ENCODE data around the gene TRIM52.

DNA sequence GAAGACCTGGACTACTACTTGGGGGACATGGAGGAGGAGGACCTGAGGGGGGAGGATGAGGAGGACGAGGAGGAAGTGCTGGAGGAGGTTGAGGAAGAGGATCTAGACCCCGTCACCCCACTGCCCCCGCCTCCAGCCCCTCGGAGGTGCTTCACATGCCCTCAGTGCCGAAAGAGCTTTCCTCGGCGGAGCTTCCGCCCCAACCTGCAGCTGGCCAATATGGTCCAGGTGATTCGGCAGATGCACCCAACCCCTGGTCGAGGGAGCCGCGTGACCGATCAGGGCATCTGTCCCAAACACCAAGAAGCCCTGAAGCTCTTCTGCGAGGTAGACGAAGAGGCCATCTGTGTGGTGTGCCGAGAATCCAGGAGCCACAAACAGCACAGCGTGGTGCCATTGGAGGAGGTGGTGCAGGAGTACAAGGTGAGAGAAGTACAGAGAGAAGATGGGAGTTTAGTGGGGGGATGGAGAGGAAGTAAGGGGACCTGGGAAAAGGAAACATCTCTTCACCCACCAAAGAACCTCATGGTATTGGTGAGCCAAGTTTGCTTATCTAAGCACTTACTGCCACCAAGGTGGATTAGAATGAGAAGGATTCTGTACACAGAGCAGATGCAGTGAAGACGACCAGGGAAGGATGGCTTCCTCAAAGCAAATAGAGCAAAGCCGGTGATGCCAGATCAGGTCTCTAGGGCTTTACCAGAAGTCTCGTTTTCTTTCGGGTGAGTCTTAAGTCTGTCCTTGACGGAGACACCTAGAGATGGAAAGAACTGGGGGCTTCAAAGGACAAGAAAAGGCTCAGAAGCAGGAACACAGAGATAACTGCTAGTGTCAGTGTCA is 36.3 kb downstream of the TRIM52 start:
- TF ChIP-seq, protein P1, sequence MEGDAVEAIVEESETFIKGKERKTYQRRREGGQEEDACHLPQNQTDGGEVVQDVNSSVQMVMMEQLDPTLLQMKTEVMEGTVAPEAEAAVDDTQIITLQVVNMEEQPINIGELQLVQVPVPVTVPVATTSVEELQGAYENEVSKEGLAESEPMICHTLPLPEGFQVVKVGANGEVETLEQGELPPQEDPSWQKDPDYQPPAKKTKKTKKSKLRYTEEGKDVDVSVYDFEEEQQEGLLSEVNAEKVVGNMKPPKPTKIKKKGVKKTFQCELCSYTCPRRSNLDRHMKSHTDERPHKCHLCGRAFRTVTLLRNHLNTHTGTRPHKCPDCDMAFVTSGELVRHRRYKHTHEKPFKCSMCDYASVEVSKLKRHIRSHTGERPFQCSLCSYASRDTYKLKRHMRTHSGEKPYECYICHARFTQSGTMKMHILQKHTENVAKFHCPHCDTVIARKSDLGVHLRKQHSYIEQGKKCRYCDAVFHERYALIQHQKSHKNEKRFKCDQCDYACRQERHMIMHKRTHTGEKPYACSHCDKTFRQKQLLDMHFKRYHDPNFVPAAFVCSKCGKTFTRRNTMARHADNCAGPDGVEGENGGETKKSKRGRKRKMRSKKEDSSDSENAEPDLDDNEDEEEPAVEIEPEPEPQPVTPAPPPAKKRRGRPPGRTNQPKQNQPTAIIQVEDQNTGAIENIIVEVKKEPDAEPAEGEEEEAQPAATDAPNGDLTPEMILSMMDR (IDR thresholded peaks at IDR 0.05; ENCODE audit: low read length): no peak
- TF ChIP-seq EZH2 (IDR thresholded peaks at IDR 0.05; ENCODE audit: borderline replicate concordance, low read length): no peak

Data from OCI-LY1 (cell line).